HL-60/S4 treated with retinoic acid at 250 ng/mL for 4 days and 3 days (cell line): Measurements from ENCODE around the gene PIK3CB.

ENCODE experiments used
- in situ Hi-C: fragments of 300-500 bp; cut with MboI; formaldehyde crosslinking; loops from 2 replicates; pipeline ENCODE4 v1.7.0; 2022; ENCODE audit warnings: low sequenced_read_pairs

The PIK3CB gene

GRCh38 chr3:138834596-138835396 lies at the start of gene PIK3CB:
TSS of gene PIK3CB (minus strand) at chr3:138834928. CDS start at chr3:138759343, 75,585 bp downstream.
- in situ Hi-C loops = no loop called here

GRCh38 chr3:138881233-138881632 lies 46.5 kb upstream of the PIK3CB start:
- in situ Hi-C loops = no loop called here

DNA sequence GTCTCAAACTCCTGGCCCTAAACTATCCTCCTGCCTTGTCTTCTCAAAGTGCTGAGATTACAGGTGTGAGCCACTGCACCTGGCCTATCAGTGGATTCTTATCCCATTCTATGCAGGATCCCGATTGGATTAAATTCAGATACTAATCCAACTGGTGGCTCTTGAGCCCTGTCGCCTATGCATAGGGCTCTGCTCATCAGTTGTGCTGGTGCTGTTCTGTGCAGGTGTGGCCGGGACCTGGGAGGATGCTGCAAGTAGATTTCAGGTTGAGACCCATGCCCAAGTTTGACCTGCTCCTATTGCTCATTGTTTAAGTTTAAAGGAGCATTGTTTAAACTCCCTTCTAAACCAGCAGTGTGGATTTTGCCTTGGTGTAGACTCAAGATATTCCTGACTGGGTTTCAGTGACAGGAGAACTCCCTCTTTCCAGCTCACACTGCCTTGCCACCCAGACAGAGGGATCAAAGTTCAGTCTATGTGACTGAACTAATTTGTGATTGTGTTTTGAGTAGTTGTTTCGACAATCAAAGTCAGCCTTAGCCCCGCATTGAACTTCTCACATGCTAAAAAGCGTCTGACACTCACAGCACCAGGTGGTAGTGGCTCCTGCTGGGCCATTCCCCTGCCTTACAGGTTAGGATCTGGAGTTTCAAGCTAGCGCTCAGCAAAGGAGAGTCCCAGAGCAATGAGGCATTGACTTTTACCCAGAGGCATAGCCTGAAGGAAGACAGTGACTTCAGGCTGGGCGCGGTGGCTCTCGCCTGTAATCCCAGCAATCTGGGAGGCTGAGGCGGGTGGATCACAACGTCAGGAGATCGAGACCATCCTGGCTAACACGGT lies 45.0 kb upstream of the PIK3CB start:
- in situ Hi-C loops = no loop called here

- in situ Hi-C loops = no loop called here
Measured at GRCh38 chr3:138877226-138877625, 42.5 kb upstream of the PIK3CB start.

DNA sequence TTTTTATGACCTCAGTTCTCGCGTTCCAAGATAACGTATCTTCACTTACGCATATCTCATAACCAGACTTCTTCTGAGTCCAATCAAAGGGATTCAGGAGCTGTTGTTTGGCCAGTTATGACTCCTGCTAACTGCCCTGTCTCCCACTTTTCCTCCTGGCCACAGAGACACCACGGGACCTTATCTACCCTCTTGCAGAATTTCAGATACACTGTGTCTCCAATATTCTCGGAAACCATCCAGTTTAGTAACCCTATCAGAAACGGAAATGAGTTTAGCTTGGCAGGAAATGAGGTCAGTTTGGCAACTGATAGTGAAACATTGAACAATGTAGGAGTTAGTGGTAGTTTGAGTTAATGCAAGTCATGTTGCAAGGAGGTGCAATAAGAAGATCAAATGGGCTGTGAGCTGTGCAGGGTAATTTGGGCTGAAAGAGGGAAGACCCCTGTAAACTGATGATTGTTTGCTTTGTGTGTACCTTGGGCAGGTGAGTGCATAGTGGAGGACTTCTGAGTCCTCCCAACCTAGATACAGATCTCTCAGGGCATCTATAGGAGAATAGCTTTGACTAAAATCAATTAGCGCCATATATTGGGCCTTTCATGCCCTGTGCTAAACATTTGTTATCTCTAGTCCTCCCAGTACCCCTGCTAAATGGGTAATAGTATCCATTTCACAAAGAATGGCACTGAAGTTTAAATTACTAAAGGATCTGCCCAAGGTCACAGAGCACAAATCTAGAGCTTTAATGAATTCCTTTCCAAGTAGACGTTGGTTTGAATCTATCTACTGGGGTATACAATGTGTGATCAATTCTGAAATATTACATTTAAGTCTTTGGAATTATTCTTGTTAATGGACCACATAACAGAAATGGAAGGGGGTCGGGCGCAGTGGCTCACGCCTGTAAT lies 41.3 kb upstream of the PIK3CB start:
- in situ Hi-C loops = no loop called here

DNA sequence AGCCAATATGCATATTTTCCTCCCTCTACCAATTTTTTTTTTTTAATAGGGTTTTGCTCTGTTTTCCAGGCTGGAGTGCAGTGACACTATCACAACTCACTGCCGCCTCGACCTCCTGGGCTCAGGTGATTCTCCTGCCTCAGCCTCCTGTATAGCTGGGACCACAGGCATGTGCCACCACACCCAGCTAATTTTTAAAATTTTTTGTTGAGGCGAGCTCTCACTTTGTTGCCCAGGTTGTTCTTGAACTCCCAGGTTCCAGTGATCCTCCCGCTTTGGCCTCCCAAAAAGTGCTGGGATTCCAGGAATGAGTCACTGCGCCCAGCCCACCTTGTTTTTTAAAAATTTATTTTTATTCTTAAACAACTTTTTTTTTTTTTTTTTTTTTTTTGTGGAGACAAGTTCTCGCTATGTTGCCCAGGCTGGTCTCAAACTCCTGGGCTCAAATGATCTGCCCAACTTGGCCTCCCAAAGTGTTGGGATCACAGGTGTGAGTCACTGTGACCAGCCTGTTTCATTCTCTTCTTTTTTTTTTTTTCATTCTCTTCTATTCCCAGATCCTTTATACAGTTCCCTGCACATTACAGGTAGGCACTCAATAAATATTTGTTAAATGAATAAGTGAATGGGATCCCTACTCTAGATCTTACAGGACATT lies 40.5 kb upstream of the PIK3CB start:
- in situ Hi-C loops = no loop called here

- in situ Hi-C loops = no loop called here
Measured at GRCh38 chr3:138873471-138874278, 38.9 kb upstream of the PIK3CB start.

DNA sequence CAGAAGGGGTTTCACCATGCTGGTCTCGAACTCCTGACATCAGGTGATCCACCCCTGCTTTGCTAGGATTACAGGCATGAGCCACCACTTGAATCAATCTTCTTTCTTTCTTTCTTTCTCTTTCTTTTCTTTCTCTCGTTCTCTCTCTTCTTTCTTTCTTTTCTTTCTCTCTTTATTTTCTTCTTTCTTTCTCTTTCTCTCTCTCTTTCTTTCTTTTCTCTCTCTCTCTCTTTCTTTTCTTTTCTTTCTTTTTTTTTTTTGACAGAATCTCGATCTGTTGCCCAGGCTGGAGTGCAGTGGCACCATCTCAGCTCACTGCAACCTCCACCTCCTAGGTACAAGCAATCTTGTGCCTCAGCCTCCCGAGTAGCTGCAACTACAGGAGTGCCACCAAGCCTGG lies 37.9 kb upstream of the PIK3CB start:
- in situ Hi-C loops = no loop called here

DNA sequence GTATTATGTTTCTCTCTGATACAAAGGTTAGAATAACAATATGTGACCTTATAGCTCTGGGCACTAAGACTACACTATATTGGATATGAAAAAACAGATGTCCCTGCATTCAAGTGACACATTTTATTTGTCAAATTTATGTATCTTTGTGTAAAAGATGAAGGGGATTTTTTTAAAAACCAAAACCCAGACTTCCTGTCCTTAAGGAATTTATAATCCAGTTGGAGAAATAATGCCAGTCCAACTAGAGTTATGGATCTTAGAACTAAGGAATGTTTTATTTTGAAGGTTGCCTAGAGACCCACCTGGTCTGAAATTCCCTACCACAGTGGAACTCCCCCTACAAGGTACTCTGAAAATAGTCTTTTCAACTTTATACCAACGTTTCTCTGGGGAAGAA lies 33.3 kb upstream of the PIK3CB start:
- in situ Hi-C loops = no loop called here

- in situ Hi-C loops = no loop called here
Measured at GRCh38 chr3:138863776-138864113, 29.0 kb upstream of the PIK3CB start.

DNA sequence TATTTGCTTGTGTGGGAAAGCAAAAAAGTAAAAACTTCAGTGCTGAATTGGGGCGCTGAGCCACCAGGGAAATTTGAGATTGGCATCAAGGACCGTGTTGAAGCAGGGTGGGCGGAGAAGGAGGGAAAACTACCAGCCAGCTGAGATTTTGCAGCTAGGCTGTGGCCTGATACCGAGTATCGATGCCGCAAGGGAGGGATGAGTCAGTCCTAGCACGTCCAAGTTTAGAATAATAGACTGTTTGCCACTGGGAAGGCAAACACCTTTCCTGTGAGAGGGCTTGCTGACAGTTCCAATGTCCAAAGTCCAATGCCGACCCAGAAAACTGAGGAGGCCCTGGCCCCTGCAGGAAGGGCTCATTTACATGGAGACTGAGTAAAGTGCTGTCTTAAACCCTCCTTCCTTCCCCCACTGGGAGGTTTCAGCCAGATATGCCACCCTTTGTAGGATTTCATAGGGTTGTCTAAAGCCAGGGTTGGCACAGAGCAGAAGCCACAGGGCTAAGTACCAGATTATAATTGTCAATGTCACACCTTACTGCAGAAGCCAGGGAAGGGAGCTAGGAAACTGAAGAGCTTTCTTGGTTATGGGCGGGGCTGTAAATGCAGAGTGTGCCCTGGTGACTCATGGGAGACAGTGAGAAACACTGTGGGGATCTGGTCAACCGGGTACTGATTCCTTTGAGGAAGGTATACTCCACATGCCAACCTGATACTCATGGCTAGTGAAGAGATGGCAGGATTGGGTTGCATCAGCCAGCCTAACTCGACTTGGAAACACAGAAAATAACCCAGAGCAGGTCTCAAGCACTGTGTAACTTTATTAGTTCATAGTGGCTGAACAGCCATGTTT lies 28.4 kb upstream of the PIK3CB start:
- in situ Hi-C loops = no loop called here

GRCh38 chr3:138862531-138862923 lies 27.8 kb upstream of the PIK3CB start:
- in situ Hi-C loops = no loop called here

GRCh38 chr3:138861798-138862197 lies 27.1 kb upstream of the PIK3CB start:
- in situ Hi-C loops = no loop called here

DNA sequence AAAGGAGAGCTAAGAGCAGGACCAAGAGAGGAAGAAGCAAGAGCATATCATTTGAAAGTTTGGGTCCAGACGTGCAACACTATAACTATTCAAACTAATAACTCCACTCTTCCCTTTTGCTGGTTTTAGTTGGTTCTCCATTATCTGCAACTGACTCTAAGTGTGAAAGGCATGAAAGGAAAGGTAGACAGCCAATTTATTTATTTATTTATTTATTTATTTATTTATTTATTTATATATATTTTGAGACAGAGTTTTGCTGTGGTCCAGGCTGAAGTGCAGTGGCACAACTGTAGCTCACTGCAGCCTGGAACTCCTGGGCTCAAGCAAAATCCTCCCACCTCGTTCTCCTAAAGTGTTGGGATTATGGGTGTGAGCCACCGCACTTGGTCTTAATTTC lies 22.1 kb upstream of the PIK3CB start:
- in situ Hi-C loops = no loop called here

DNA sequence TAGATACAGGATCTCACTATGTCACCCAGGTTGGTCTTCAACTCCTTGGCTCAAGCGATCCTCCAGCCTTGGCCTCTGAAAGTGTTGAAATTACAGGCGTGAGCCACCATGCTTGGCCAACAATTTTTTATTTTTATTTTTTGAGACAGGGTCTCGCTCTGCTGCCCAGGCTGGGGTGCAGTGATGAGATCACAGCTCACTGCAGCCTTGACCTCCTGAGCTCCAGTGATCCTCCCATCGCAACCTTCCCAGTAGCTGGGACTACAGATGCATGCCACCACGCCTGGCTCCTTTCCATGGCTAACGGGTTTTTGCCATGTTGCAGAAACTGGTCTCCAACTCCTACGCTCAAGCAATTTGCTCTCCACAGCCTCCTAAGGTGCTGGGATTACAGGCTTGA lies 20.2 kb upstream of the PIK3CB start:
- in situ Hi-C loops = no loop called here

- in situ Hi-C loops = no loop called here
Measured at GRCh38 chr3:138854204-138854603, 19.5 kb upstream of the PIK3CB start.

- in situ Hi-C loops = no loop called here
Measured at GRCh38 chr3:138850151-138850550, 15.4 kb upstream of the PIK3CB start.

DNA sequence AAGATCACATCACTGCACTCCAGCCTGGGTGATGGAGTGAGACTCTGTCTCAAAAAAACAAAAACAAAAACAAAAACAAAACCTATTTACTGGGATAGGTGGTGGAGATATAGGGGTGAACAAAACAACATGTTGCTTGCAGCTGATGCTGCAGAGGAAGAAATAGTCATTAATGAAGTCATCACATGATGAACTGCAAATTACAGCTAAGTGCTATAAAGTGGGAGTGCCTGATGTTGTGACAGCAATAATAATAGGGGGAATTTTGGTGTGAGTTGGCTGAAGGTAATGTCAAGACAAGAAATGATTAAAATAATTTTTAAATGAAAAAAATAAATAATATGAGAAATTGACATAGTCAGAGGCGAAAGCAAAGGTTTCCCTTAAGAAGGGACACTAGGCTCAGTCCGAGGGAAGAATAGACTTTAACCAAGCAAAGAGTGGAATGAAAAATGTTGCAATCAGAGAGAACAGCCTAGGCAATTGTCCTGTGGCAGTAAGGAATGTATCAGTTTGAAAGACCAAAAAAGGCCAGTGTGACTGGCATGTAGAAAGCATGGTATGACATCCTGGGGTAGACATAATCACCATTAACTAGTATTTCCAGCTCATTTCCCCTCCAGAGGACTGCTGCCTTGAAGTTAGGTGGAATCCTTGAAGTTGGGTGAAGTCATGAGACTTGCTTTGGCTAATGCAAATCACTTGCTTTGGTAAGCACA lies 14.7 kb upstream of the PIK3CB start:
- in situ Hi-C loops = no loop called here
